GM10248 (cell line): ENCODE results near the gene ARMC7.

Source experiments
- CTCF ChIA-PET: fragments of 300-600 bp; sonication (Branson Sonifier 250); formaldehyde crosslinking; extraction: SDS; loops from one replicate; lab custom pipeline; 2021; ENCODE audit warnings: antibody characterized with exemption; lab: Yijun Ruan, JAX
- POLR2A ChIA-PET: fragments of 350-650 bp; sonication (Branson Sonifier 250); formaldehyde crosslinking; extraction: SDS; loops from one replicate; lab custom pipeline; 2020; ENCODE audit warnings: antibody characterized with exemption; lab: Yijun Ruan, JAX
- DNase-seq: peaks from one replicate; pipeline ENCODE4 v3.0.0; 2012; ENCODE audit errors: extremely low spot score
- TF ChIP-seq, protein P1 (sequence below): IDR thresholded peaks from 2 replicates; pipeline ENCODE4 v1.5.1; 2012; ENCODE audit warnings: mild to moderate bottlenecking, low read depth; ENCODE audit errors: extremely low read depth, missing control alignments, control extremely low read depth

The ARMC7 gene

DNA sequence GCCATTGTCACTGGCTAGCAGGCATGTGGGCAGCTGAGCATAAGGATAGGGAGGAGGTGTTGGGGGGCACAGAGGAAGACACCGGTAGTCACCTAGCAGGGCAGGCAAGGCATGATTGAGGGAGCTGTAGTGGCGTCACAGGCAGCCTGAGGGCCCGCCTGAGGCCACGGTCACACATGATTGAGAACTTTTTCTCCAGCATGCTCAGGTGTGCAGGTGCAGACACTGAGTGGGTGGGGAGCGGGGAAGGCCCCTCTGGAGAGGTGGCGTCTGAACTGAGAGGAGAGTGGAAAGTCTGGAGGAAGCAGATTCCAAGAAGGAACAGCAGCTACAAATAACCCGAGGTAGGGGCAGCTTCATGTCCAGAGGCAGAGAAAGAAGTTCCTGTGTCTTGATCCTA, 10.9 kb upstream of the ARMC7 start:
- ChIA-PET CTCF (interaction anchor here (1.9 kb wide), 1 partner anchor 15 kb away, joined by 11 read pairs; no protein-coding TSS in a partner anchor), POLR2A (no interaction called here)
- no peak for DNase-seq
- TF ChIP-seq, protein P1, sequence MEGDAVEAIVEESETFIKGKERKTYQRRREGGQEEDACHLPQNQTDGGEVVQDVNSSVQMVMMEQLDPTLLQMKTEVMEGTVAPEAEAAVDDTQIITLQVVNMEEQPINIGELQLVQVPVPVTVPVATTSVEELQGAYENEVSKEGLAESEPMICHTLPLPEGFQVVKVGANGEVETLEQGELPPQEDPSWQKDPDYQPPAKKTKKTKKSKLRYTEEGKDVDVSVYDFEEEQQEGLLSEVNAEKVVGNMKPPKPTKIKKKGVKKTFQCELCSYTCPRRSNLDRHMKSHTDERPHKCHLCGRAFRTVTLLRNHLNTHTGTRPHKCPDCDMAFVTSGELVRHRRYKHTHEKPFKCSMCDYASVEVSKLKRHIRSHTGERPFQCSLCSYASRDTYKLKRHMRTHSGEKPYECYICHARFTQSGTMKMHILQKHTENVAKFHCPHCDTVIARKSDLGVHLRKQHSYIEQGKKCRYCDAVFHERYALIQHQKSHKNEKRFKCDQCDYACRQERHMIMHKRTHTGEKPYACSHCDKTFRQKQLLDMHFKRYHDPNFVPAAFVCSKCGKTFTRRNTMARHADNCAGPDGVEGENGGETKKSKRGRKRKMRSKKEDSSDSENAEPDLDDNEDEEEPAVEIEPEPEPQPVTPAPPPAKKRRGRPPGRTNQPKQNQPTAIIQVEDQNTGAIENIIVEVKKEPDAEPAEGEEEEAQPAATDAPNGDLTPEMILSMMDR = no peak

DNA sequence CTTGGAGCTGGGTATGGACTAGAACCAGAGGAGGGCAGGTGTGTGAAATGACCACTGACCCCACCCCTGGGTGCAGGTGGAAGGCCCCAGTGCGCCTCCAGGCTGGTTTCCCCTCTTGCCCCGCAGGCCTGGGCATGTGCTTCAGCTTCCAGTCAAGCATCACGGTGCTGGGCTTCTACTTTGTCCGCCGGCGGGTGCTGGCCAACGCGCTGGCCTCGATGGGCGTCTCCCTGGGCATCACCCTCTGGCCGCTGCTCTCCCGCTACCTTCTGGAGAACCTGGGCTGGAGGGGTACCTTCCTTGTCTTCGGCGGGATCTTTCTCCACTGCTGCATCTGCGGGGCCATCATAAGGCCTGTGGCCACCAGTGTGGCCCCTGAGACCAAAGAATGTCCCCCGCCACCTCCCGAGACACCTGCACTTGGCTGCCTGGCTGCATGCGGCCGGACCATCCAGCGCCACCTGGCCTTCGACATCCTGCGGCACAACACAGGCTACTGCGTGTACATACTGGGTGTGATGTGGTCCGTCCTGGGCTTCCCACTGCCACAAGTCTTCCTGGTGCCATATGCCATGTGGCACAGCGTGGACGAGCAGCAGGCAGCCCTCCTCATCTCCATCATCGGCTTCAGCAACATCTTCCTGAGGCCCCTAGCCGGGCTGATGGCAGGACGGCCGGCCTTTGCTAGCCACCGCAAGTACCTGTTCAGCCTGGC, 9.7 kb upstream of the ARMC7 start:
- CTCF ChIA-PET = interaction anchor here (1.9 kb wide), 1 partner anchor 14 kb away, joined by 11 read pairs; no protein-coding TSS in a partner anchor
- no peak for DNase-seq
- POLR2A ChIA-PET = no interaction called here
- TF ChIP-seq, protein P1 = no peak

DNA sequence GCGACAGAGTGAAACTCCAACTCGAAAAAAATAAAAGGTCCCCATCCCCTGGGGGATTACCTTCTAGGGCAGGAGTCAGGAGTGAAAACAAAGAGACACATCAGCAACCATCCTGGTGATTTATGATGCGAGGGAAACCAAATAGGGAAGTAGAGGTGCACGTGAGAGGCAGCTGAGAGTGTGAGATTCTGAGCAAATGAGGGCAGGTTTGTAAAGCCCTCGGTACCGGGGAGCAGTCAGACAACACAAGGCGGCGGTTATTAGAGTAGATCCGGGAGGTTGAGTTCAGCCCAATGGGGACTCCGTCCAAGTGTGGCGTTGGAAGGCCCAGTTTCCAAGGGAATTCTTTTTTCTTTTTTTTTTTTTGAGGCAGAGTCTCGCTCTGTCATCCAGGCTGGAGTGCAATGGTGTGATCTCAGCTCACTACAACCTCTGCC, 7.4 kb upstream of the ARMC7 start:
- TF ChIP-seq, protein P1 = no peak
- ChIA-PET POLR2A (no interaction called here), CTCF (interaction anchor here (1.7 to 7.3 kb wide), 3 partner anchors 13 to 99 kb away, joined by 5 to 103 read pairs (median 6); no protein-coding TSS in a partner anchor)
- peak; percentile 62 for DNase-seq

DNA sequence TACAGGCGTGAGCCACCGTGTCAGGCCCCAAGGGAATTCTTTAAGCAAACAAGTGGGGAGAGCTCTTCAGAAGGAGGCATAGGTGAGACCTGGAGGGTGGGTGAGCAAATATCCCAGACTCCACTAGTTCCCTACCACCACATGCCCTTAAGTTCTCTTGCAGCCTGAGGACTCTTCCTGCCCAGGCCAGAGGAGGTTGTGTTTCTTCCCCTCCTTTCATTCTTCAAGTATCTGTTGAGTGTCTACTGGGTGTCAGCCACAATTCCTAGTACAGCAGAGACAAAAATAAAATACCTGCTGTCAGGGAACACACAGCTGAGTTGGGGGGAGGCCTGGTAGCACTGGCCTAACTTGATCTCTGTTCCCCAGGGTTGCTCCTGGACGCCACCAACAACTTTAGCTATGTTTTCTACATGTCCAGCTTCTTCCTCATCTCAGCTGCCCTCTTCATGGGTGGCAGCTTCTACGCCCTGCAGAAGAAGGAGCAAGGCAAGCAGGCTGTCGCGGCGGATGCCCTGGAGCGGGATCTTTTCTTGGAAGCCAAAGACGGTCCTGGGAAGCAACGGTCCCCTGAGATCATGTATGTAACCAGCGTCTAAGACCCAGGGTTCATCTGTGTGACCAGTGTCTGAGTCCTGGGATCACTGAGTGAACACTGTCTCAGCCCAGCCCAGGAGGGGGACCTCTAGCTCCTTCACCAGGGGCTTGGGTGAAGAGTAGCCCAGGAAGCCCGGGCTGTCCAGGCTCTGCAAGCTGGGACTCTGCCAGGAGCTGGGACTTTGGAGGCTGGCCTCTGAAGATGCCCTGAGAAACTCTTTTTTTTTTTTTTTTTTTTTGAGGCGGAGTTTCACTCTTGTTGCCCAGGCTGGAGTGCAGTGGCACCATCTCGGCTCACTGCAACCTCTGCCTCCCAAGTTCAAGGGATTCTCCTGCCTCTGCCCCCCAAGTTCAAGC, 5.9 kb upstream of the ARMC7 start:
- POLR2A ChIA-PET = interaction anchor here (0.6 kb wide), 1 partner anchor 32 kb away, joined by 4 read pairs; no protein-coding TSS in a partner anchor

DNA sequence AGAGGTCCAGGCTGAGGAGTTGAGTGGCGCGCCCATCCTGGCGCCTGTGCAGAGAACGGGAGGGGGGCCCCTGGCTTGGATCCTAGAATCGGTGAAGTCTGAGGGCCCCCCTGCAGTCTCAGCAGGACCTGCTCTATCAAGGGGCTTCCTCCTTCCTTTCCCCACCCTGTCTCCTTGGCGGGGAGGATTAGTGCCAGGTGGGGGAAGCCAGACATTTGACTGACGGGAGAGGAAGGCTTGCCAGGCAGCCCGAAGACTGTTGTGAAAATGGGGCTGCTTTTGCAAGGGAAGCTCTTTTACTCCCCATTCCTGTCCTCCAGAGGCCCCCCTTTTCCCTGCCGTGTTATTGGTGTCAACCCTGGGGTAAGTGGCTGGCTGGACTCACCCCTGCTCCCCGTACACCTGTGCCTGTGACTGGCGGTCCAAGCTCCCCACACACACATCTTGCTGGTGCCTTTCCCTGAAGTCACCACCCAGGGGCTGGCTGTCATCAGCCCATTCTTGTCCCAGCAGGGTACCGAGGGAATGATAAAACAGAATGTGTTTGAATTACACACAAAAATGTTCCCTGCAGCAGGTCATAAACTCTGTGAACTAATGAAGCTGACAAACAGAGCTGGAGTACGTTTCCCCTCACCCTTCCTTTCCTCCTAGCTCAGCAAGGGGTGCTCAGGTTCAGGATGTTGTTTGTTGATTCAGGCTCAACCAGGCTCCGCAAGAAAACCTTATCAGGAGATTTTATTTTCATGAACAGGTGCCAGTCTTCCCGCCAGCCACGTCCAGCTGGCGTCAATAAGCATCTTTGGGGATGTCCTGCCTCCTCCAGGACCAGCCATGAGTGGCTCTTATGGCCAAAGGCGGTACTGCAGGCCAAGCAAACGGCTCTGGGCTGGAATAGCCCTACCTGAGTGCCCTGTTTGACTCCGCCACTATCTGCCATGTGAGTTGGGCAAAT, 4.4 kb upstream of the ARMC7 start:
- TF ChIP-seq, protein P1 = peak; percentile 62
- ChIA-PET CTCF (interaction anchor here (0.9 to 7.3 kb wide), 30 partner anchors 10 to 150 kb away, joined by 3 to 103 read pairs (median 6); partner anchors contain the start of genes HID1, NT5C and SLC16A5), POLR2A (interaction anchor here (1.1 kb wide), 1 partner anchor 27 kb away, joined by 4 read pairs; no protein-coding TSS in a partner anchor)
- peak; percentile 70 for DNase-seq

More for the DNA sequence above, 5.9 kb upstream of the ARMC7 start:
- no peak for DNase-seq
- CTCF ChIA-PET = interaction anchor here (1.2 to 7.3 kb wide), 11 partner anchors 9 to 142 kb away, joined by 3 to 103 read pairs (median 17); partner anchors contain the start of genes NT5C and SLC16A5
- TF ChIP-seq, protein P1 = no peak
